LNCaP clone FGC (cell line): ENCODE data around the gene PIEZO1.

Experiments
- DNase-seq: peaks from one replicate; pipeline ENCODE4 v3.0.0-alpha.2; 2011; ENCODE audit warnings: low read depth
- H3K4me3 ChIP-seq: 2 replicates; pipeline ENCODE4 v1.5.1; 2011; ENCODE audit warnings: mild to moderate bottlenecking, low read depth, low read length, control low read depth
- CTCF ChIP-seq: IDR thresholded peaks from 2 replicates; pipeline ENCODE4 v1.5.1; 2012; ENCODE audit warnings: mild to moderate bottlenecking; ENCODE audit not compliant: control insufficient read depth, insufficient read depth; ENCODE audit errors: extremely low read depth

PIEZO1 gene

GRCh38 chr16:88815901-88816589, 31.0 kb upstream of the PIEZO1 start:
- H3K4me3 ChIP-seq: no peak overlapping the region
- peak; percentile 78 for TF ChIP-seq CTCF
- DNase-seq: no peak

DNA sequence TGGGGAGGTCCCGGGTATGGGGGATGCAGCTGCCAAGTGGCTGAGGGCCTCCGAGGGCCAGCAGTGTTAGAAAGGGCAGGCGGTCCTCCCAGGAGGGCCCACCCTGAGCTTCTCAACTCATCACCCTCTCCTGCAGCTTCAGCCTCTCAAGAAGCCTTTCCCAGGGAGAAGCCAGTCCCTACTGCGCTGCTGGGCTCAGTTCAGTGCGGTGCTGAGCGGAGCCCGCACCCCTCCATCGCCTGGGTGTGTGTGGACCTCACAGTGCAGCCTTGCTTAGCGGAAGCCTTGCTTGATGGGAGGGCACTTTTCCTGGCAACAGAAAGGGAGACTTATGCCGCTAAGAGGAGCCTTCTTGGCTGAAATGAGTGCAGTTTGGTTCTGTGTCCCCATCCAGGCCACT, 30.2 kb upstream of the PIEZO1 start:
- DNase-seq: no peak

GRCh38 chr16:88814144-88814502, 29.1 kb upstream of the PIEZO1 start:
- TF ChIP-seq CTCF: no peak
- DNase-seq: no peak

More for the DNA sequence above, 30.2 kb upstream of the PIEZO1 start:
- H3K4me3 ChIP-seq: no peak overlapping the region
- no peak for TF ChIP-seq CTCF

DNA sequence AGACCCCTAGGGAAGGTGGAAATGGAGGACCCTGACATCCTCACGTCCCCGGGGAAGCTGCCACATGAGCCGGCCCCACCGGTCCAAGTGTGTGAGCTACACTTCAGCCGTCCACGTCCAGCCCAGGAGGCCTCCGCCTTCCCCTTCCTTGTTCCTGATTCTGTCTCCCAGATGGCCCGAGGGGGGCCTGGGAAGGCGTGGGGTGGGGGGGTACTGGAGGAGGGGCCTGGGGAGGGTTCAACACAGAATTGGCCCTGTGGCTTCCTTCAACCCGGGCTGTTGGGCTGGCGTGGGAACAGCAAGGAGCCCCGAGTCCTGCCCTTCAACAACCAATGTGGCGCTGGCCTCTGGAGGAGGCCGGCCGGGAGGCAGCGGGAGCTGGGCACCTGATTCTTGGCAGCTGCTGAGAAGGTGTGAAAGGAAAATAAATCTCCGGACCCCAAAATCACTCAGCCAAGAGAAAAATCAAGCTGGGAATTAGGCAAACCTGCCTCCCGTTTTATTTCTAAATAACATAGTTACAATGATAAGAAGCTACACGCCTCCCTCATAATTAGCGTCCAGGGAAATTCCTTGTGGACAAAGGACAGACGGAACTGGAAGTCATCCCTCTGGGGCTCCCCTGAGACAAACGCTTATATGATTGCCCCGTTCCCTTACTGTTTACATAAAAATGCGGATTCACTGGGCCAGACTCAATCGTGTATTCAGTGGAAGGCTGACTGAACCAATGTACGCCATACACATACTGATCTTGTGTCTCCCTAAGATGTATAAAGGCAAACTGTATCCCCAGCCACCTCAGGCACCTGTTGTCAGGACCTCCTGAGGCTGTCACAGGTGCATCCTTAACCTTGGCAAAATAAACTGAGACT, 28.5 kb upstream of the PIEZO1 start:
- DNase-seq: no peak
- TF ChIP-seq CTCF: no peak
- H3K4me3 ChIP-seq: no peak overlapping the region

More at GRCh38 chr16:88814144-88814502, 29.1 kb upstream of the PIEZO1 start:
- no peak overlapping the region for H3K4me3 ChIP-seq

GRCh38 chr16:88812513-88813268, 27.7 kb upstream of the PIEZO1 start:
- TF ChIP-seq CTCF: 0 out of 2 replicates have a peak, but pooled peaks have one; percentile 4
- H3K4me3 ChIP-seq: peak overlapping the region; percentile 80
- DNase-seq: no peak

DNA sequence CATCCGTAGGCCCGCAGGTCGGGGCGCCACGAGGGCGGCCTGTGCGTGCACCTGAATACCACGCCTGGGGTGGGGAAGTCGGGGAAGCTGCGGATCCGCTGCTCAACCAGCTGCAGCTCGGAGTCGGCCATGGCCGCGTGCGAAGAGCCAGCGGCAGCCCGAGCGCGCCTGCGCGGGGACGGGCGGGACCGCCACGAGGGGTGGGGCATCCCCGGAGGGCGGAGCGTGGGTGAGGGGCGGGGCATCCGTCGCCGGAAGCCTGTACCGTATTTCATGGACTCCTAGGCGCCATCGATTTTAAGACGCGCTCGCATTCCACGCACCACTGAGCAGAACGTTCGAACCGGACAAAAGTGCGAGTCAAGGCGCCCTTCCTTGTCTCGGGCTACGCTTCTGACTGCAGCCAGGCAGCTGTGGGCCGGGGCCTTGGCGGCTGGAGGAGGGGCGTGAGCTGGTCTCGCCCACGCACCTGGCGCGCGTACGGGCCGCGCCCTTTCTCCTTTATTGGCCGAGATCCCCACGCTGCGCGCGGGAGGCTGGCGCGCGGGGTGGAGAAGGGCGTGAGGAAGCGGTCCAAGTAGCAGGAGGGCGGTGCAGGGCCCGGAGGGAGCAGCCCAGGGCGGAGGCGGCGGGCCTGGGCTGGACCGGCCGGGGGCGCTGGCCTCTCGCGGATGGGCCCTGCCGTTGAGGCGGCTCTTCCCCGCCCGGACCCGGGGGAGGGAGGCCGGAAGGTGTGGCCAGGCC, 26.9 kb upstream of the PIEZO1 start, which contains the start of gene APRT:
Gene APRT (minus strand): TSS at position 160 of the 744 bp plus-strand sequence. CDS start 29 bp downstream, at position 131.
- DNase-seq: peak; percentile 80
- peak; percentile 54 for TF ChIP-seq CTCF
- H3K4me3 ChIP-seq: peak within 1 kb of the TSS; percentile 80
